ENCODE data around the gene ERBB2.
"Not testable (repeated sequence)": the region's sequence is repeated elsewhere in the genome, so short reads cannot be mapped to it uniquely, and the experiment has no call there.

ERBB2 gene

GRCh38 chr17:39711071-39711470 lies 11.2 kb downstream of the ERBB2 start:
- H3K9ac ChIP-seq (ENCODE audit: low read depth, low read length); H3K9me3 ChIP-seq (ENCODE audit: control insufficient read depth, insufficient read depth, low read length); H3K4me1 ChIP-seq (ENCODE audit: insufficient read depth, low read length): not testable (repeated sequence)
- H3K36me3 ChIP-seq (ENCODE audit: insufficient read depth, low read length), result peaks cover 33% of the 10 kb centered on the region

GRCh38 chr17:39711851-39712250 lies 12.0 kb downstream of the ERBB2 start:
- Histone ChIP-seq H3K9ac (ENCODE audit: low read depth, low read length) (no peak overlapping the region), H3K4me1 (ENCODE audit: insufficient read depth, low read length) (no peaks in the 10 kb centered on the region), H3K36me3 (ENCODE audit: insufficient read depth, low read length) (peaks cover 33% of the 10 kb centered on the region), H3K9me3 (ENCODE audit: control insufficient read depth, insufficient read depth, low read length) (no peaks in the 10 kb centered on the region)

GRCh38 chr17:39714234-39714633 lies 14.4 kb downstream of the ERBB2 start:
- Histone ChIP-seq H3K9ac (ENCODE audit: low read depth, low read length) (no peak overlapping the region), H3K36me3 (ENCODE audit: insufficient read depth, low read length) (peaks cover 26% of the 10 kb centered on the region), H3K9me3 (ENCODE audit: control insufficient read depth, insufficient read depth, low read length) (no peaks in the 10 kb centered on the region), H3K4me1 (ENCODE audit: insufficient read depth, low read length) (no peaks in the 10 kb centered on the region)

DNA sequence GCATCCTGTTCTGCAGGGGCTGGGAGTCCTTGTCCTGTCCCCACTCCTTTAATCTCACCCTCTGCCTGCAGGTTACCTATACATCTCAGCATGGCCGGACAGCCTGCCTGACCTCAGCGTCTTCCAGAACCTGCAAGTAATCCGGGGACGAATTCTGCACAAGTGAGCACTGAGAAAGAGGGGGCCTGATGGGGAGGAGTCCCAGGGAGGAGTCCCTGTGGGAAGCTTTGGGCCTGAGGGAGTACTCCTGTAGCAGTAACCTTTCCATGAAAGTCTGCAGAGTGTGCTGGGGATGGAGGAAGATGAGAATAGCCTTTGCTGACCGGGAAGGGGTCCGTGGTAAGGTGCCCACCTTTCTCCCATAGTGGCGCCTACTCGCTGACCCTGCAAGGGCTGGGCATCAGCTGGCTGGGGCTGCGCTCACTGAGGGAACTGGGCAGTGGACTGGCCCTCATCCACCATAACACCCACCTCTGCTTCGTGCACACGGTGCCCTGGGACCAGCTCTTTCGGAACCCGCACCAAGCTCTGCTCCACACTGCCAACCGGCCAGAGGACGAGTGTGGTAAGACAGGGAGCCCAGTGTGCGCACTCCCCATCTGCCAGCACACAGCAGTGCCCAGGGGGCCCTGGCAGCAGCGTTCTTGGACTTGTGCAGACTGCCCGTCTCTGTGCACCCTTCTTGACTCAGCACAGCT lies 15.7 kb downstream of the ERBB2 start:
- H3K9me3 ChIP-seq (ENCODE audit: control insufficient read depth, insufficient read depth, low read length), result no peaks in the 10 kb centered on the region
- H3K36me3 ChIP-seq (ENCODE audit: insufficient read depth, low read length), result peaks cover 33% of the 10 kb centered on the region
- H3K9ac ChIP-seq (ENCODE audit: low read depth, low read length), result no peak overlapping the region

GRCh38 chr17:39716073-39716818 lies 16.4 kb downstream of the ERBB2 start:
- H3K4me1 ChIP-seq (ENCODE audit: insufficient read depth, low read length), result no peaks in the 10 kb centered on the region
- H3K36me3 ChIP-seq (ENCODE audit: insufficient read depth, low read length), result peaks cover 29% of the 10 kb centered on the region
- H3K9ac ChIP-seq (ENCODE audit: low read depth, low read length), result no peak overlapping the region
- no peaks in the 10 kb centered on the region for H3K9me3 ChIP-seq (ENCODE audit: control insufficient read depth, insufficient read depth, low read length)

More for the DNA sequence above, 15.7 kb downstream of the ERBB2 start:
- no peaks in the 10 kb centered on the region for H3K4me1 ChIP-seq (ENCODE audit: insufficient read depth, low read length)

- peaks cover 26% of the 10 kb centered on the region for H3K36me3 ChIP-seq (ENCODE audit: insufficient read depth, low read length)
- H3K9ac ChIP-seq (ENCODE audit: low read depth, low read length), result no peak overlapping the region
Measured at GRCh38 chr17:39716879-39717536, 17.1 kb downstream of the ERBB2 start.

DNA sequence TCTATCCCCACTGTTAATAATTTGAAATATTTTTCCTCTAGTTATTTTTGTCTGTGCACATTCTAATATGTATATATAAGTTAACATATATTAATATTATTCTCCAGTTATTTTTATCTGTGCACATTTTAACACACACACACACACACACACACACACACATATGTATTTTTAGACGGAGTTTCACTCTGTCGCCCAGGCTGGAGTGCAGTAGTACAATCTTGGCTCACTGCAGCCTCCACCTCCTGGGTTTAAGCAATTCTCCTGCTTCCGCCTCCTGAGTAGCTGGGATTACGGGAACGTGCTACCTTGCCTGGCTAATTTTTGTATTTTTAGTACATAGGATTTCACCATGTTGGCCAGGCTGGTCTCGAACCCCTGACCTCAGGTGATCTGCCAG lies 17.8 kb downstream of the ERBB2 start:
- H3K36me3 ChIP-seq (ENCODE audit: insufficient read depth, low read length), result peaks cover 26% of the 10 kb centered on the region
- no peaks in the 10 kb centered on the region for H3K4me1 ChIP-seq (ENCODE audit: insufficient read depth, low read length)
- no peaks in the 10 kb centered on the region for H3K9me3 ChIP-seq (ENCODE audit: control insufficient read depth, insufficient read depth, low read length)
- no peak overlapping the region for H3K9ac ChIP-seq (ENCODE audit: low read depth, low read length)

More at GRCh38 chr17:39716879-39717536, 17.1 kb downstream of the ERBB2 start:
- H3K9me3 ChIP-seq (ENCODE audit: control insufficient read depth, insufficient read depth, low read length), result no peaks in the 10 kb centered on the region
- no peaks in the 10 kb centered on the region for H3K4me1 ChIP-seq (ENCODE audit: insufficient read depth, low read length)

DNA sequence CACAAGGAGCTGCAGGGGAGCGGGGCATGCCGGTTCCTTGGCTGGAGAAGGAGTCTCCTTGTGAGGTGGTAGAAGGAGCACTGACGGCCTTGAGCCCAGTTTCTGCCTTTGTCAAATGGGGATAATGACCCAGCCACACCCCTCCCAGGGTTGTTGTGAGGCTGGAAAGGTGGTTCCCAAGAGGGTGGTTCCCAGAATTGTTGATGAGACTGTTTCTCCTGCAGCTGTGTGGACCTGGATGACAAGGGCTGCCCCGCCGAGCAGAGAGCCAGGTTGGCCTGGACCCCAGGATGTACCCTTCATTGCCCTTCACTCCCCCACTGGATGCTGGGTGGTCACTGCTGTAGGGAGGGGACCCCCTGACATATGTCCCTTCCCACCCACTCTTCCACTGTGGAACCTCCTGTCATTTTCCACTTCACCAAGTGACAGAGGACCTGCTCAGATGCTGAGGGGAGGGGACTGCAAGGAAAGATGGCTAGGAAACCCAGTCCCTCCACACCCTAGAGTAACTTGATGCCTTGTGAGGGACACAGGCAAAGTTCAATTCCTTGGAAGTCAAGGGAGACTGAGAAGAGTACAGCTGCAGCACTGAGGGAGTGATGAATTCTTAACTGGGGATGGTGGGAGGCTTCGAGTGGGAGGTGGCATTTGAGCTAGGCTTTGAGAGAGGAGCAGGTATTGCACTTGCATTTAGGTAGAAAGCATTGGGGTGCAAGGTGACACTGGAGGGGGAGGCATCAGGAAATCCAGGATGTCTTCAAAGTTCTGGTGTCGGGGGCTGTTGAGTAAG lies 19.9 kb downstream of the ERBB2 start:
- Histone ChIP-seq H3K36me3 (ENCODE audit: insufficient read depth, low read length) (peaks cover 20% of the 10 kb centered on the region), H3K9me3 (ENCODE audit: control insufficient read depth, insufficient read depth, low read length) (no peaks in the 10 kb centered on the region), H3K9ac (ENCODE audit: low read depth, low read length) (no peak overlapping the region)

GRCh38 chr17:39722104-39722503 lies 22.2 kb downstream of the ERBB2 start:
- H3K9me3 ChIP-seq (ENCODE audit: control insufficient read depth, insufficient read depth, low read length), result no peaks in the 10 kb centered on the region
- H3K9ac ChIP-seq (ENCODE audit: low read depth, low read length), result no peak overlapping the region
- peaks cover 5% of the 10 kb centered on the region; the same call in 1 of the 2 replicates for H3K4me1 ChIP-seq (ENCODE audit: insufficient read depth, low read length)
- peaks cover 16% of the 10 kb centered on the region for H3K36me3 ChIP-seq (ENCODE audit: insufficient read depth, low read length)

More for the DNA sequence above, 19.9 kb downstream of the ERBB2 start:
- H3K4me1 ChIP-seq (ENCODE audit: insufficient read depth, low read length), result peaks cover 5% of the 10 kb centered on the region; the same call in 1 of the 2 replicates

GRCh38 chr17:39722965-39723848 lies 23.3 kb downstream of the ERBB2 start:
- peaks cover 16% of the 10 kb centered on the region for H3K36me3 ChIP-seq (ENCODE audit: insufficient read depth, low read length)
- peaks cover 5% of the 10 kb centered on the region; the same call in 1 of the 2 replicates for H3K4me1 ChIP-seq (ENCODE audit: insufficient read depth, low read length)
- H3K9me3 ChIP-seq (ENCODE audit: control insufficient read depth, insufficient read depth, low read length), result no peaks in the 10 kb centered on the region
- no peak overlapping the region; the same call in 1 of the 2 replicates for H3K9ac ChIP-seq (ENCODE audit: low read depth, low read length)

- no peak overlapping the region for H3K9ac ChIP-seq (ENCODE audit: low read depth, low read length)
- no peaks in the 10 kb centered on the region for H3K9me3 ChIP-seq (ENCODE audit: control insufficient read depth, insufficient read depth, low read length)
- peaks cover 9% of the 10 kb centered on the region for H3K36me3 ChIP-seq (ENCODE audit: insufficient read depth, low read length)
- peaks cover 5% of the 10 kb centered on the region; the same call in 1 of the 2 replicates for H3K4me1 ChIP-seq (ENCODE audit: insufficient read depth, low read length)
Measured at GRCh38 chr17:39724731-39725130, 24.9 kb downstream of the ERBB2 start.

DNA sequence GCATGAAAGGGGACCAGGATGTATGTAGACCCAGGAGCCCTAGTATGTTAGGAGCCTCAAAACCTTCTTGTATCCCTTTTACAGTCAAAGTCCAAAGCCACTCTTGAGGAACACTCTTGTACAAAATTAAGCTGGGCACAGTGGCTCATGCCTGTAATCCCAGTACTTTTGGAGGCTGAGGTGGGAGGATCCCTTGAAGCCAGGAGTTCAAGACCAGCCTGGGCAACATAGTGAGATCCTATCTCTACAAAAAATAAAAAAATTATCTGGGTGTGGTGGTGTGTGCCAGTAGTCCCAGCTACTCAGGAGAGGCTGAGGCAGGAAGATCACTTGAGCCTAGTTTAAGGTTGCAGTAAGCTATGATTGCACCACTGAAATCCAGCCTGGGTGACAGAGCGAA lies 26.1 kb downstream of the ERBB2 start:
- H3K9me3 ChIP-seq (ENCODE audit: control insufficient read depth, insufficient read depth, low read length); H3K4me1 ChIP-seq (ENCODE audit: insufficient read depth, low read length); H3K36me3 ChIP-seq (ENCODE audit: insufficient read depth, low read length); H3K9ac ChIP-seq (ENCODE audit: low read depth, low read length): not testable (repeated sequence)

- Histone ChIP-seq H3K9me3 (ENCODE audit: control insufficient read depth, insufficient read depth, low read length) (no peaks in the 10 kb centered on the region), H3K4me1 (ENCODE audit: insufficient read depth, low read length) (peaks cover 5% of the 10 kb centered on the region; the same call in 1 of the 2 replicates), H3K9ac (ENCODE audit: low read depth, low read length) (no peak overlapping the region), H3K36me3 (ENCODE audit: insufficient read depth, low read length) (0 out of 2 replicates have a peak, but pooled peaks cover 3% of the 10 kb centered on the region)
Measured at GRCh38 chr17:39726617-39727016, 26.8 kb downstream of the ERBB2 start.

All from ES-I3 (cell line).